Measurements from ENCODE around the gene NFATC2. TPM values are rescaled to one million over a fixed set of nuclear protein-coding genes. Genes with fewer than 3 reads are reported as not detected.

NFATC2 gene
- total RNA-seq, 1 experiment from 2014 or later: 15.8 TPM

DNA sequence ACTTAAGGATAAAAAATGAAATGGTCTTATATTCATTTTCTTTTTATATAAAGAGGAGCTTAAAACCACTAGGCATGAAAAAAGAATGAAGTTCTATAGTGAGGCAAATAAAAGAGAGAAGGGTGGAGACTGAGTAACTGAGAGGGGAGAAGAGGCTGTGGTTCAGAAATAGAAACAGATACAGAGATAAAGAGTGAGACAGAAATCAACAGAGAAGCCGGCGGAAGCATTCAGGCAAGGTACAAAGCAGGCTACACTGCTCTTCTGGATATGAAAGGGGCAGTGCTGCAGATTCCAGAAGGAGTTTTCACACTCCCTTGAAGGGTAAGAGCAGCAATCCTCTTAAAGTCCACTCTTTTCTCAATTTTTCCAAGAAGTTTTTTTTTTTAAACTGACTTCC lies 29.9 kb downstream of the NFATC2 start:
- BruUV-seq (replicated peaks): no TSS peak
- TF ChIP-seq, protein P1, sequence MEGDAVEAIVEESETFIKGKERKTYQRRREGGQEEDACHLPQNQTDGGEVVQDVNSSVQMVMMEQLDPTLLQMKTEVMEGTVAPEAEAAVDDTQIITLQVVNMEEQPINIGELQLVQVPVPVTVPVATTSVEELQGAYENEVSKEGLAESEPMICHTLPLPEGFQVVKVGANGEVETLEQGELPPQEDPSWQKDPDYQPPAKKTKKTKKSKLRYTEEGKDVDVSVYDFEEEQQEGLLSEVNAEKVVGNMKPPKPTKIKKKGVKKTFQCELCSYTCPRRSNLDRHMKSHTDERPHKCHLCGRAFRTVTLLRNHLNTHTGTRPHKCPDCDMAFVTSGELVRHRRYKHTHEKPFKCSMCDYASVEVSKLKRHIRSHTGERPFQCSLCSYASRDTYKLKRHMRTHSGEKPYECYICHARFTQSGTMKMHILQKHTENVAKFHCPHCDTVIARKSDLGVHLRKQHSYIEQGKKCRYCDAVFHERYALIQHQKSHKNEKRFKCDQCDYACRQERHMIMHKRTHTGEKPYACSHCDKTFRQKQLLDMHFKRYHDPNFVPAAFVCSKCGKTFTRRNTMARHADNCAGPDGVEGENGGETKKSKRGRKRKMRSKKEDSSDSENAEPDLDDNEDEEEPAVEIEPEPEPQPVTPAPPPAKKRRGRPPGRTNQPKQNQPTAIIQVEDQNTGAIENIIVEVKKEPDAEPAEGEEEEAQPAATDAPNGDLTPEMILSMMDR (IDR thresholded peaks at IDR 0.05; ENCODE audit: unreplicated experiment): no peak
- CTCF ChIA-PET: no interaction called here
- Mint-ChIP-seq H3K9me3 (ENCODE audit: low read depth, unreplicated experiment) (no peaks in the 10 kb centered on the region), H3K4me3 (ENCODE audit: low read depth, unreplicated experiment) (no peak overlapping the region), H3K4me1 (ENCODE audit: low read depth, unreplicated experiment) (no peaks in the 10 kb centered on the region), H3K27ac (ENCODE audit: unreplicated experiment) (no peak overlapping the region), H3K27me3 (ENCODE audit: unreplicated experiment) (no peaks in the 10 kb centered on the region), H3K36me3 (ENCODE audit: insufficient read depth, unreplicated experiment) (peaks cover 10% of the 10 kb centered on the region)
- no peak for DNase-seq
- intact Hi-C loops (cut with micrococcal nuclease; ENCODE audit: unreplicated experiment): no loop called here

DNA sequence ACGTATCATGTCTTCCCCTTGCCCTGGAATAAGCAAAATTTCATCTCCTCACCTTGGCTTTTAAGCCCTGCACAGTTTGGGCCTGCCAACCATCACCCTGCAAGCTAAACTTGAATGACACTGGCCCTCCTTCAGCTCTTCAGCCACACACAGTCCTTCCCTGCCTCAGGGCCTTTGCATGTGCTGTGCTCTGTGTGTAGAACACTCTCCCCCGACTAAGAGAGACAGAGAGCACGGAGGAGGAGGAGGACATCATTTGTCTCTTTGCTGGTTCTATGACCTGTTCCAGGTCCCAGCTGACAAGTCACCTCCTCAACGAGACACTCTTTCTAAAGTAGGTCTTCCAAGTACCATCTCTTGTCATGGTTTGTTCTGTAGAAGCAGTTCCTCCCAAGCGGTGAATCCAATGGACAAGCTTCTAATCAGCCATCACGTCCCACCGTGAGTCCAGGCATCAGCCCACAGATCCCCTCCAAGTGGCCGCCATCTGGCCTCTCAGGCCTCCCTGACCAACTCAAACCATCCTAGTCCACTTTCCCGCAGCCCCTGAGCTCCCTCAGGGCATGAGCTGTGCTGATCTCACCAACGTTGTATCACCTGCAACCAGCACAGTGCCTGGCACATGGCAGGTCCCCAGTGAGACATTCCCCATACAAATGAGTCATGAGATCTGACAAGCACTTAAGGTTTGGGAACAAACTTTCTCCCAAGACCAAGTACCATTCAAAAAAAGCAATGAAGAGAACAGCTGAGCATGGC lies 30.5 kb downstream of the NFATC2 start:
- TF ChIP-seq, protein P1 (IDR thresholded peaks at IDR 0.05; ENCODE audit: unreplicated experiment): no peak
- no peaks in the 10 kb centered on the region for H3K27me3 Mint-ChIP-seq (ENCODE audit: unreplicated experiment)
- intact Hi-C loops (cut with micrococcal nuclease; ENCODE audit: unreplicated experiment): no loop called here
- H3K4me3 Mint-ChIP-seq (ENCODE audit: low read depth, unreplicated experiment): no peak overlapping the region
- DNase-seq: no peak
- BruUV-seq (replicated peaks): no TSS peak
- no peak overlapping the region for H3K27ac Mint-ChIP-seq (ENCODE audit: unreplicated experiment)
- peaks cover 10% of the 10 kb centered on the region for H3K36me3 Mint-ChIP-seq (ENCODE audit: insufficient read depth, unreplicated experiment)
- CTCF ChIA-PET: interaction anchor here (1.0 kb wide), 1 partner anchor 19 kb away, joined by 3 read pairs; no protein-coding TSS in a partner anchor
- H3K4me1 Mint-ChIP-seq (ENCODE audit: low read depth, unreplicated experiment): no peaks in the 10 kb centered on the region
- no peaks in the 10 kb centered on the region for H3K9me3 Mint-ChIP-seq (ENCODE audit: low read depth, unreplicated experiment)

DNA sequence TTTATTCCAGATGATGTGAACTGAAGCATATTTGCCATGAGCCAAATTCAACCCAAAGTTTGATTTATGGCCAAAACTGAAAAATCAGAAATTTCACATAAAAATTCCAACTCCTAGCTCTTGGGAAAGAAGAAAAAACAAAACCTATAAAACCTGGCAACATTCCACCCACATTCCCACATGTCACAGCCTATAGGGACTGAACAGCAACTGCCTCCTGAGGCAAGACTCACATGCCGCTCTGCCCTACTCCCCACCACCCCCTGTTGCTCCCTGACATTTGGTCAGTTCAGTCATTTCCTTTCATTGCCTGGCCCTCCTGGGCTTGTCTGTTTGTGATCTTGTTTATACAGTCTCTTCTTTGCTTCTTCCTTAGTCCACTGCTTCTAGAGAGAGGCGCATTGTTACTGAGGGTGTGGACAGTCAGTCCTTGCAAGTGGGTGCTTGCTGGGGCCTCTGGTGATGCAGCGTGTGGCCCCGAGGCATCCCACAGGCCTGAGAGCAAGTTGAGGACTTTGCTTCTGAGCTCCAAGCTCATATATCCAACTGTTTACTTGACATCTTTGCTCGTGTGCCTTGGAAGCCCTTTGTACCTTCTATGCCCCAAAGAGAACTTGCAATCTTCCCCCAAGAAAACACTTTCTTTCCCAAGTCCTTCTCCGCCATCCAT lies 31.4 kb downstream of the NFATC2 start:
- intact Hi-C loops (cut with micrococcal nuclease; ENCODE audit: unreplicated experiment): no loop called here
- no TSS peak for BruUV-seq (replicated peaks)

DNA sequence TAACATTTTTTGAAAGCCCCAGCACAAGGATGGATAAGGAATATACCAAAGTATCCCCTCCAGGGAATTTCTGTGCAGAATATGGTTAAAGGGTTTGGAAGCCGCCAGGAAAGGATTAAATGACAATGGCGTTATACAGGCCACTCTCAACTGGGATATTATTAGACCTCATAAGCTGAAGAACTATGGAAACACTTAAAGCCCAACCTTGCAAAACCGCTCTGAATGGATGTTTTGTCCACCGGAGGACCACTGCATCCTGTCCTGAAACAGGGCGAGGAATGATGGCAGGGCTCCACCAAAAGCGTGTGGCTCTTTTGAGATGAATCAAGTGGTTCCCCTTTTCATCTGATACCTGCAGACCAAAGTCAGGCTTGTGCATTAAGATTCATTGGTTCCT lies 32.4 kb downstream of the NFATC2 start:
- CTCF ChIA-PET: interaction anchor here (1.4 kb wide), 1 partner anchor 17 kb away, joined by 3 read pairs; no protein-coding TSS in a partner anchor

More for the DNA sequence above, 31.4 kb downstream of the NFATC2 start:
- H3K4me3 Mint-ChIP-seq (ENCODE audit: low read depth, unreplicated experiment): no peak overlapping the region
- CTCF ChIA-PET: interaction anchor here (1.0 to 1.4 kb wide), 2 partner anchors 16 to 18 kb away, joined by 3 read pairs; no protein-coding TSS in a partner anchor
- H3K36me3 Mint-ChIP-seq (ENCODE audit: insufficient read depth, unreplicated experiment): peaks cover 10% of the 10 kb centered on the region
- H3K27me3 Mint-ChIP-seq (ENCODE audit: unreplicated experiment): no peaks in the 10 kb centered on the region
- no peaks in the 10 kb centered on the region for H3K9me3 Mint-ChIP-seq (ENCODE audit: low read depth, unreplicated experiment)
- H3K4me1 Mint-ChIP-seq (ENCODE audit: low read depth, unreplicated experiment): no peaks in the 10 kb centered on the region
- no peak for DNase-seq
- TF ChIP-seq, protein P1 (IDR thresholded peaks at IDR 0.05; ENCODE audit: unreplicated experiment): no peak
- no peak overlapping the region for H3K27ac Mint-ChIP-seq (ENCODE audit: unreplicated experiment)

More for the DNA sequence above, 32.4 kb downstream of the NFATC2 start:
- no peak overlapping the region for H3K27ac Mint-ChIP-seq (ENCODE audit: unreplicated experiment)
- TF ChIP-seq, protein P1 (IDR thresholded peaks at IDR 0.05; ENCODE audit: unreplicated experiment): no peak
- H3K9me3 Mint-ChIP-seq (ENCODE audit: low read depth, unreplicated experiment): no peaks in the 10 kb centered on the region
- peaks cover 9% of the 10 kb centered on the region for H3K36me3 Mint-ChIP-seq (ENCODE audit: insufficient read depth, unreplicated experiment)
- intact Hi-C loops (cut with micrococcal nuclease; ENCODE audit: unreplicated experiment): no loop called here
- H3K27me3 Mint-ChIP-seq (ENCODE audit: unreplicated experiment): no peaks in the 10 kb centered on the region
- BruUV-seq (replicated peaks): no TSS peak
- H3K4me3 Mint-ChIP-seq (ENCODE audit: low read depth, unreplicated experiment): no peak overlapping the region
- no peaks in the 10 kb centered on the region for H3K4me1 Mint-ChIP-seq (ENCODE audit: low read depth, unreplicated experiment)
- DNase-seq: no peak
